ENCODE results near the gene SH2D3A. TPM values are rescaled to one million over a fixed set of nuclear protein-coding genes. Genes with fewer than 3 reads are reported as not detected.
"Not testable (repeated sequence)": the region's sequence is repeated elsewhere in the genome, so short reads cannot be mapped to it uniquely, and the experiment has no call there.

Gene SH2D3A
- total and polyA plus RNA-seq, 2 donors (not counting 1 experiment from before 2014, with no cell fraction given): not detected

- H3K36me3 ChIP-seq (ENCODE audit: control insufficient read depth, insufficient read depth, low read length): no peaks in the 10 kb centered on the region
- H4K20me1 ChIP-seq (ENCODE audit: control insufficient read depth, extremely low read depth, insufficient read depth, low read length): no peaks in the 10 kb centered on the region
- H3K9ac ChIP-seq (ENCODE audit: insufficient read depth, low read length): no peak overlapping the region
- no peak for DNase-seq (ENCODE audit: low read depth in 2 of 2)
- no peaks in the 10 kb centered on the region for H3K9me3 ChIP-seq (ENCODE audit: control insufficient read depth, insufficient read depth, low read depth, low read length)
- H3K27me3 ChIP-seq (ENCODE audit: control insufficient read depth, insufficient read depth, low read length): no peaks in the 10 kb centered on the region
- H3K4me1 ChIP-seq (ENCODE audit: control insufficient read depth, extremely low read depth, insufficient read depth, low read length): no peaks in the 10 kb centered on the region
- TF ChIP-seq EZH2 (IDR thresholded peaks at IDR 0.05; ENCODE audit: low read length, missing control alignments) (no peak), CTCF (conservative IDR thresholded peaks at IDR 0.05 in 1 of 2, IDR thresholded peaks at IDR 0.05 in 1 of 2; ENCODE audit: low read depth in 1 of 2, low read length in 2 of 2) (no peak)
- H2AFZ ChIP-seq (ENCODE audit: low read length): no peak overlapping the region
- H3K79me2 ChIP-seq (ENCODE audit: control insufficient read depth, insufficient read depth, low read length): no peaks in the 10 kb centered on the region
- no peak overlapping the region for H3K4me3 ChIP-seq (replicated peaks in 1 of 4; ENCODE audit: control extremely low read depth in 1 of 4, insufficient read depth in 1 of 4, low read depth in 3 of 4, low read length in 4 of 4)
- no peak overlapping the region for H3K4me2 ChIP-seq (ENCODE audit: extremely low read depth, insufficient read depth, low read length)
- no peak overlapping the region for H3K27ac ChIP-seq (ENCODE audit: insufficient read depth, low read length)
Observed at GRCh38 chr19:6778386-6778785, 11.2 kb upstream of the SH2D3A start.

GRCh38 chr19:6777434-6777833, 10.2 kb upstream of the SH2D3A start:
- no peak overlapping the region for H3K27ac ChIP-seq (ENCODE audit: insufficient read depth, low read length)
- no peak overlapping the region for H3K9ac ChIP-seq (ENCODE audit: insufficient read depth, low read length)
- H3K36me3 ChIP-seq (ENCODE audit: control insufficient read depth, insufficient read depth, low read length): no peaks in the 10 kb centered on the region
- no peaks in the 10 kb centered on the region for H3K4me1 ChIP-seq (ENCODE audit: control insufficient read depth, extremely low read depth, insufficient read depth, low read length)
- no peak for TF ChIP-seq CTCF (conservative IDR thresholded peaks at IDR 0.05 in 1 of 2, IDR thresholded peaks at IDR 0.05 in 1 of 2; ENCODE audit: low read depth in 1 of 2, low read length in 2 of 2)
- TF ChIP-seq EZH2 (IDR thresholded peaks at IDR 0.05; ENCODE audit: low read length, missing control alignments): no peak
- H3K9me3 ChIP-seq (ENCODE audit: control insufficient read depth, insufficient read depth, low read depth, low read length): no peaks in the 10 kb centered on the region
- H2AFZ ChIP-seq (ENCODE audit: low read length): no peak overlapping the region
- H3K4me2 ChIP-seq (ENCODE audit: extremely low read depth, insufficient read depth, low read length): no peak overlapping the region
- no peaks in the 10 kb centered on the region for H3K27me3 ChIP-seq (ENCODE audit: control insufficient read depth, insufficient read depth, low read length)
- no peaks in the 10 kb centered on the region for H4K20me1 ChIP-seq (ENCODE audit: control insufficient read depth, extremely low read depth, insufficient read depth, low read length)
- no peak overlapping the region for H3K4me3 ChIP-seq (replicated peaks in 1 of 4; ENCODE audit: control extremely low read depth in 1 of 4, insufficient read depth in 1 of 4, low read depth in 3 of 4, low read length in 4 of 4)
- no peak for DNase-seq (ENCODE audit: low read depth in 2 of 2)
- H3K79me2 ChIP-seq (ENCODE audit: control insufficient read depth, insufficient read depth, low read length): no peaks in the 10 kb centered on the region

GRCh38 chr19:6776999-6777398, 9.8 kb upstream of the SH2D3A start:
- Histone ChIP-seq H2AFZ (ENCODE audit: low read length) (no peak overlapping the region), H3K9me3 (ENCODE audit: control insufficient read depth, insufficient read depth, low read depth, low read length) (no peaks in the 10 kb centered on the region), H4K20me1 (ENCODE audit: control insufficient read depth, extremely low read depth, insufficient read depth, low read length) (no peaks in the 10 kb centered on the region), H3K36me3 (ENCODE audit: control insufficient read depth, insufficient read depth, low read length) (no peaks in the 10 kb centered on the region), H3K4me3 (replicated peaks in 1 of 4; ENCODE audit: control extremely low read depth in 1 of 4, insufficient read depth in 1 of 4, low read depth in 3 of 4, low read length in 4 of 4) (no peak overlapping the region), H3K27me3 (ENCODE audit: control insufficient read depth, insufficient read depth, low read length) (no peaks in the 10 kb centered on the region), H3K27ac (ENCODE audit: insufficient read depth, low read length) (no peak overlapping the region), H3K4me2 (ENCODE audit: extremely low read depth, insufficient read depth, low read length) (no peak overlapping the region), H3K9ac (ENCODE audit: insufficient read depth, low read length) (no peak overlapping the region), H3K79me2 (ENCODE audit: control insufficient read depth, insufficient read depth, low read length) (no peaks in the 10 kb centered on the region), H3K4me1 (ENCODE audit: control insufficient read depth, extremely low read depth, insufficient read depth, low read length) (no peaks in the 10 kb centered on the region)
- no peak for DNase-seq (ENCODE audit: low read depth in 2 of 2)
- no peak for TF ChIP-seq CTCF (conservative IDR thresholded peaks at IDR 0.05 in 1 of 2, IDR thresholded peaks at IDR 0.05 in 1 of 2; ENCODE audit: low read depth in 1 of 2, low read length in 2 of 2)

- DNase-seq (ENCODE audit: low read depth in 2 of 2); H2AFZ ChIP-seq (ENCODE audit: low read length); H3K27me3 ChIP-seq (ENCODE audit: control insufficient read depth, insufficient read depth, low read length); H4K20me1 ChIP-seq (ENCODE audit: control insufficient read depth, extremely low read depth, insufficient read depth, low read length); H3K4me2 ChIP-seq (ENCODE audit: extremely low read depth, insufficient read depth, low read length); H3K4me1 ChIP-seq (ENCODE audit: control insufficient read depth, extremely low read depth, insufficient read depth, low read length); H3K9me3 ChIP-seq (ENCODE audit: control insufficient read depth, insufficient read depth, low read depth, low read length); H3K27ac ChIP-seq (ENCODE audit: insufficient read depth, low read length); H3K4me3 ChIP-seq (replicated peaks in 1 of 4; ENCODE audit: control extremely low read depth in 1 of 4, insufficient read depth in 1 of 4, low read depth in 3 of 4, low read length in 4 of 4); H3K36me3 ChIP-seq (ENCODE audit: control insufficient read depth, insufficient read depth, low read length); H3K79me2 ChIP-seq (ENCODE audit: control insufficient read depth, insufficient read depth, low read length); H3K9ac ChIP-seq (ENCODE audit: insufficient read depth, low read length): not testable (repeated sequence)
Observed at GRCh38 chr19:6776045-6776444, 8.8 kb upstream of the SH2D3A start.

Measured in fibroblast of lung (primary cell).